HuH-7.5 (cell line): Measurements from ENCODE around the gene CTSZ.
"Not testable (repeated sequence)": the region's sequence is repeated elsewhere in the genome, so short reads cannot be mapped to it uniquely, and the experiment has no call there.

Experiments
- DNase-seq: peaks from one replicate; pipeline ENCODE4 v3.0.0; 2011; ENCODE audit warnings: low spot score

CTSZ gene

GRCh38 chr20:59006864-59007664, at the start of gene CTSZ:
Gene CTSZ, minus strand, starts transcription at chr20:59007254. Its CDS starts 126 bp downstream, at chr20:59007128.
- DNase-seq: peak; percentile 88

GRCh38 chr20:59055302-59055701, 48.2 kb upstream of the CTSZ start:
- no peak for DNase-seq

GRCh38 chr20:59051666-59052185, 44.7 kb upstream of the CTSZ start:
- DNase-seq: no peak

GRCh38 chr20:59050437-59050836, 43.4 kb upstream of the CTSZ start:
- DNase-seq: no peak

GRCh38 chr20:59048681-59049030, 41.6 kb upstream of the CTSZ start:
- DNase-seq: no peak

- no peak for DNase-seq
Observed at GRCh38 chr20:59047938-59048680, 41.1 kb upstream of the CTSZ start.

- DNase-seq: no peak
Observed at GRCh38 chr20:59046862-59047261, 39.8 kb upstream of the CTSZ start.

GRCh38 chr20:59044796-59045195, 37.7 kb upstream of the CTSZ start:
- no peak for DNase-seq

- DNase-seq: no peak
Observed at GRCh38 chr20:59044295-59044694, 37.2 kb upstream of the CTSZ start.

GRCh38 chr20:59043698-59044097, 36.6 kb upstream of the CTSZ start:
- no peak for DNase-seq

GRCh38 chr20:59042796-59043631, 36.0 kb upstream of the CTSZ start:
- peak; percentile 94 for DNase-seq

- no peak for DNase-seq
Observed at GRCh38 chr20:59042151-59042795, 35.2 kb upstream of the CTSZ start, which contains the start of gene PRELID3B. Gene PRELID3B, minus strand, starts transcription at chr20:59042786. Its CDS starts 56 bp downstream, at chr20:59042730.

- not testable (repeated sequence) for DNase-seq
Observed at GRCh38 chr20:59041487-59041886, 34.4 kb upstream of the CTSZ start.

- DNase-seq: no peak
Observed at GRCh38 chr20:59040667-59041066, 33.6 kb upstream of the CTSZ start.

- DNase-seq: no peak
Observed at GRCh38 chr20:59039233-59039632, 32.2 kb upstream of the CTSZ start.

GRCh38 chr20:59037386-59037785, 30.3 kb upstream of the CTSZ start:
- DNase-seq: no peak

- DNase-seq: no peak
Observed at GRCh38 chr20:59035381-59035780, 28.3 kb upstream of the CTSZ start.

GRCh38 chr20:59033616-59034165, 26.6 kb upstream of the CTSZ start:
- no peak for DNase-seq

GRCh38 chr20:59033093-59033492, 26.0 kb upstream of the CTSZ start:
- no peak for DNase-seq

GRCh38 chr20:59032713-59033059, 25.6 kb upstream of the CTSZ start:
- peak; percentile 55 for DNase-seq

GRCh38 chr20:59032023-59032712, 25.1 kb upstream of the CTSZ start, which contains the start of gene ATP5F1E:
Gene ATP5F1E, minus strand, starts transcription at chr20:59032335. Its CDS starts 84 bp downstream, at chr20:59032251.
- DNase-seq: peak; percentile 95
